HL-60 (cell line): ENCODE results near the gene KRT2.

Experiments
- DNase-seq, 2 experiments: peaks; one replicate each; pipeline ENCODE4 v3.0.0-alpha.2; 2010 to 2020; ENCODE audit warnings: low read depth in 1 of 2, low spot score in 1 of 2
- H3K27ac ChIP-seq: fragments of 250-450 bp; sonication (Bioruptor Pico); replicated peaks from 2 replicates; pipeline ENCODE4 v1.5.1; 2020; ENCODE audit warnings: mild to moderate bottlenecking, moderate library complexity
- H3K27me3 ChIP-seq: fragments of 250-450 bp; sonication (Bioruptor Pico); 2 replicates; pipeline ENCODE4 v1.5.1; 2021; ENCODE audit warnings: mild to moderate bottlenecking, moderate library complexity; ENCODE audit not compliant: insufficient read depth, poor library complexity, severe bottlenecking
- H3K4me3 ChIP-seq: replicated peaks from 2 replicates; pipeline ENCODE4 v1.5.1; 2011; ENCODE audit warnings: mild to moderate bottlenecking, control low read depth, low read length; ENCODE audit not compliant: insufficient read depth
- CTCF ChIP-seq: IDR thresholded peaks from one replicate; pipeline ENCODE4 v1.5.1; 2011; ENCODE audit warnings: low read length, control low read depth, inconsistent platforms; ENCODE audit not compliant: insufficient read depth
- GABPA ChIP-seq: IDR thresholded peaks from 2 replicates; pipeline ENCODE4 v1.6.1; 2012; ENCODE audit warnings: low read depth
- POLR2AphosphoS5 ChIP-seq: IDR thresholded peaks from 2 replicates; pipeline ENCODE4 v1.6.1; 2012; ENCODE audit warnings: low read depth
- REST ChIP-seq: IDR thresholded peaks from 2 replicates; pipeline ENCODE4 v1.6.1; 2012; ENCODE audit warnings: low read depth; ENCODE audit not compliant: insufficient replicate concordance
- SPI1 ChIP-seq: IDR thresholded peaks from 2 replicates; pipeline ENCODE4 v1.6.1; 2012; ENCODE audit warnings: low read depth, mild to moderate bottlenecking, borderline replicate concordance

The KRT2 gene

GRCh38 chr12:52645982-52646381, 6.0 kb downstream of the KRT2 start:
- H3K27ac ChIP-seq: no peak overlapping the region
- DNase-seq: no peak
- H3K4me3 ChIP-seq: no peak overlapping the region
- H3K27me3 ChIP-seq: no peaks in the 10 kb centered on the region
- TF ChIP-seq GABPA (no peak), CTCF (no peak), POLR2AphosphoS5 (no peak), REST (no peak), SPI1 (peak; percentile 86)

GRCh38 chr12:52645120-52645761, 6.8 kb downstream of the KRT2 start:
- TF ChIP-seq POLR2AphosphoS5 (no peak), GABPA (no peak), CTCF (no peak), REST (no peak), SPI1 (no peak)
- no peaks in the 10 kb centered on the region for H3K27me3 ChIP-seq
- DNase-seq: no peak
- H3K4me3 ChIP-seq: no peak overlapping the region
- no peak overlapping the region for H3K27ac ChIP-seq

GRCh38 chr12:52644078-52644415, 8.0 kb downstream of the KRT2 start:
- Histone ChIP-seq H3K4me3 (no peak overlapping the region), H3K27ac (no peak overlapping the region), H3K27me3 (no peaks in the 10 kb centered on the region)
- no peak for DNase-seq
- no peak for TF ChIP-seq SPI1
- TF ChIP-seq REST: no peak
- no peak for TF ChIP-seq POLR2AphosphoS5
- no peak for TF ChIP-seq GABPA
